DND-41 (cell line): ENCODE data around the gene PRR23E.

Experiments used
- EZH2 ChIP-seq: IDR thresholded peaks from 3 replicates; pipeline ENCODE4 v1.6.1; 2012; ENCODE audit warnings: borderline replicate concordance, low read depth, mild to moderate bottlenecking, moderate library complexity, low read length, inconsistent platforms; ENCODE audit not compliant: severe bottlenecking
- TF ChIP-seq, protein P1 (sequence below): IDR thresholded peaks from 2 replicates; pipeline ENCODE4 v1.5.1; 2012; ENCODE audit warnings: borderline replicate concordance, low read length, moderate library complexity, mild to moderate bottlenecking; ENCODE audit not compliant: poor library complexity, severe bottlenecking; ENCODE audit errors: extremely low read depth

DNA sequence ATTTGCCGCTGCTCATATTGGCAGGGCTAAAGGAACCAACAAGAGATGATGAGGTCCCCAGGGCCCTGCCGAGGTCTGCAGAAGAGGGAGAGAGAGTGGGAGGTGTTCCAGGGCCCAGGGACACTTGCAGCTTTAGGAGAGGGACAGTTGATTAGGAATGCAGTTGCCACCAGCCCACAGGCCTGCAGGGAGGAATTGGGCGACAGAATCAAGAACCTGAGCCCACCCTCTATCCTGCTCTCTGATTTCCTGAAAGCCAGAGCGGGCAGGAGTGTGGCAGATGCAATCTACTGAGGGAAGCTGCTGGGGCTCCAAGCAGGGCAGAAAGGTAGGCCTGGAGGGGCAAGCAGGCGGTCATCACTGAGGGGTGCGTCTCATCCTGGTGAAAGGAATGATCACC lies 12.1 kb upstream of the PRR23E start:
- TF ChIP-seq, protein P1, sequence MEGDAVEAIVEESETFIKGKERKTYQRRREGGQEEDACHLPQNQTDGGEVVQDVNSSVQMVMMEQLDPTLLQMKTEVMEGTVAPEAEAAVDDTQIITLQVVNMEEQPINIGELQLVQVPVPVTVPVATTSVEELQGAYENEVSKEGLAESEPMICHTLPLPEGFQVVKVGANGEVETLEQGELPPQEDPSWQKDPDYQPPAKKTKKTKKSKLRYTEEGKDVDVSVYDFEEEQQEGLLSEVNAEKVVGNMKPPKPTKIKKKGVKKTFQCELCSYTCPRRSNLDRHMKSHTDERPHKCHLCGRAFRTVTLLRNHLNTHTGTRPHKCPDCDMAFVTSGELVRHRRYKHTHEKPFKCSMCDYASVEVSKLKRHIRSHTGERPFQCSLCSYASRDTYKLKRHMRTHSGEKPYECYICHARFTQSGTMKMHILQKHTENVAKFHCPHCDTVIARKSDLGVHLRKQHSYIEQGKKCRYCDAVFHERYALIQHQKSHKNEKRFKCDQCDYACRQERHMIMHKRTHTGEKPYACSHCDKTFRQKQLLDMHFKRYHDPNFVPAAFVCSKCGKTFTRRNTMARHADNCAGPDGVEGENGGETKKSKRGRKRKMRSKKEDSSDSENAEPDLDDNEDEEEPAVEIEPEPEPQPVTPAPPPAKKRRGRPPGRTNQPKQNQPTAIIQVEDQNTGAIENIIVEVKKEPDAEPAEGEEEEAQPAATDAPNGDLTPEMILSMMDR = no peak
- no peak for TF ChIP-seq EZH2
